ENCODE results near the gene PLEKHM2. TPM values are rescaled to one million over a fixed set of nuclear protein-coding genes. Genes with fewer than 3 reads are reported as not detected.

Gene PLEKHM2
- polyA plus RNA-seq, 1 donor, result 41.7 TPM

GRCh38 chr1:15738416-15739113, 54.4 kb downstream of the PLEKHM2 start:
- DNase-seq, result no peak

DNA sequence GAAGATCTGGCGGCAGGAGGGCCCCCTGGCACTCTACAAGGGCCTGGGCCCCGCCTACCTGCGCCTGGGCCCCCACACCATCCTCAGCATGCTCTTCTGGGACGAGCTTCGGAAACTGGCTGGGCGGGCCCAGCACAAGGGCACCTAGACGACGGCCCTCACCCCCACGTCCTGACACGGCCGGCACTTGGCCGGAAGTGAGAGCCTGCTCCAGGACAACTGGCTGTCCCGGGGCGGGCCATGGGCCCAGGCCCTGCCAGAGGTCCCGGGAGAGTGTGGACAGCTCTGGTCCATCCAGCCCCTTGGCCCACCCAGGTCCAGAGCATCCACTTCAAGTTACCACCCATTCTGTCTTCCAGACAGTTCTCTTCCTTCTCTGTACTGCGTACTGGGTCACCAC, 55.1 kb downstream of the PLEKHM2 start:
- DNase-seq, result no peak

DNA sequence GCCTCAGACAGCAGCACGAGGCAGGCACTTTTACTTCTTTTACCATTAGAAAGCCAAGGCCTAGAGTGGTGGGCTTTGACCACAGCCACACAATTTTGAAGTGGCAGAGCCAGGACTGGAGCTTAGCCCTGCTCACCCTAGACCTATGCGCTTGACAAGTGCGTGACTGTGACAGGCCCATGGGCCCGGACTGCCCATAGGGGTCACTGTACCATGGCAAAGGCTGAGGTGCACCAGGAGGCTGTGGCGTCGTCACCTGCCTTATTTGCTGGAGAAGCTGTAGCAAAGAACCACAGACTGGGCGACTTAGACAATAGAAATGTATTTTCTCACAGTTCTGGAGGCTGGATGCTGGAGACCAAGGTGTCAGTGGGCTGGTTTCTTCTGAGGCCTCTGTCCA, 55.6 kb downstream of the PLEKHM2 start:
- no peak for DNase-seq

DNA sequence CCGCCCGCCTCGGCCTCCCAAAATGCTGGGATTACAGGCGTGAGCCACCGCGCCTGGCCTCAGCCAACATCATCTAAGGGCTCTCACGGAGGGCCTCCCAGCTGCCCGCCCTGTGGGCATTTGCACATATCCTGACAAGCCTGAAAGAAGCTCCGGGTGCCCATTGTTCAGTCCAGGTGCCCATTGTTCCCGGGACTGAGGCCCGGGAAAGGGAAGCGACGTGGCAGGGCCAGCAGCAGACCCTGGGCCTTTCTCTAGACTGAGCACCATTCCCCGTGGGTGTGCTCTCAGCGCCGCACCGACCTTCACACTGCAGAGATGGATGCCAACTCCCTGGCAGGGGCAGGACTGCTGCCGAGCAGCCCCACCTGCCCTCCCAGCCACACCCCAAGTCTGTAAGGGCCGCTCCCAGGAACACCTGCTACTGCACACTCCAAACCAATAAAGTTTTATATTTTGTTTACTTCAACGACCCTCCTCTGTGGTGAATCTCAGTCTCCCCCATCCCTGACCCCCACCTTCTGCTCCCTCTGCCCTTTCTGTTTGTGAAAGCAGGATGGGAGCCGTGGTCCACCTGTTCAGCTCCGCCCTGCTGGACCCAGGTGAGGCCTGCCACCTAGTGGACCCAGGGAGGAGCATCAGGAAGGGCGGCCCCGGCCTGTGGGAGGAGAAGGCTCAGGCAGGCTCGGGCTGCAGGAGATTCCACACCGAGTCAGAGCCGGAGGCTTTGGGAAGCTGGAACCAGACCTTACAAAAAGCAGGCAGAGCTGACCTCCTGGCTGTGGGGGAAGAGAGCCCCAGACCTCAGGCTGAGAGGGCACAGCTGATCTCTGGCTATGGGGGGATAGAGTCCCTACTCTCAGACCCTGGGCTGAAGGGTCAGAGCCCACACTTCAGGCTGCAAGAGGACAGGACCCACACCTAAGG, 57.1 kb downstream of the PLEKHM2 start:
- peak; percentile 77 for DNase-seq

GRCh38 chr1:15742339-15742801, 58.2 kb downstream of the PLEKHM2 start, which contains the start of gene TMEM82:
TSS of gene TMEM82 (plus strand) at chr1:15742499. CDS start at chr1:15742560, 61 bp downstream.
- no peak for DNase-seq

DNA sequence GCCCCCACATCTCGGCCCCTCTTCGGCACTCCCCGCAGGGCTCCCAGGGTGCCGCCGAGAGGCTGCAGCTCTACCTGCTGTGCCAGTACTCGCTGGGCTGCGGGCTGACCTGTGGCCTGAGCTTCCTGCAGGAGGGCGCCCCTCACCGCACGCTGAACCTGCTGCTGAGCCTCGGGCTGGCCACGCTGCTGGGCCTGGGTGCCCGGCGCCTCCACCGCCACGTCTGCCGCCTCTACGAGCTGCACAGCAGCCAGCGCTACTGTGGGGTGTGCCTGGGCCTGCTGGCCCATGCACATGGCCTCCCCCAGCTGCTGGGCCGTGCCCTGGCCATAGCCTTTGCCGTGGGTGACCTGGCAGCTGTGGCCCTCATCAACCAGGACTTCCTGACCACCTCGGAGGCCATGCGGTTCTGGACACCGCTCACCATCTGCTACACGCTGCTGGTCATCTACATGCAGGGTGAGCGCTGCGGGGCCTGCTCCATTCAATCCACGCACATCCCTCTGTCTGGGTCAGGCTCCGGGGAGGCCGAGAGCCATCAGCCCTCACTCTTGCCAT, 60.1 kb downstream of the PLEKHM2 start:
- DNase-seq, result no peak

DNA sequence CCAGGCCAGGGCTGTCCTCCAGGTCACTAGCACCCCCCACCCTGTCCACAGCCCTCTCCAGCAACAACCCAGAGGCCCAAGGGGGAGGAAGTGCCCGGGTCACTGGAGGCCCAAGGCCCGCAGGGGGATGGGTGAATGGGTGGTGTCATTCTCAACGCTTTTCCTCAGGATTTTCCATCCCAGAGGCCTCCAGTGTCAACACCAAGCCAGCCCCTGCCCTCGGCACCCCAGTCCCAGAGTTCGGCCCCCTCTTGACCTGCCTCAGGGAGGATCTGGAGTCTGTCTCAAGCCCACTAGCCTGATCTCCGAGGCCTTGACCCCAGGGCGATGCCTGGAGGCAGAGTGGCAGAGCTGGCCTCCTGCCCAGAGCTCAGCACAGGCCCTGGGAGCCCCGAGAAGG, 63.3 kb downstream of the PLEKHM2 start:
- DNase-seq, result no peak

DNA sequence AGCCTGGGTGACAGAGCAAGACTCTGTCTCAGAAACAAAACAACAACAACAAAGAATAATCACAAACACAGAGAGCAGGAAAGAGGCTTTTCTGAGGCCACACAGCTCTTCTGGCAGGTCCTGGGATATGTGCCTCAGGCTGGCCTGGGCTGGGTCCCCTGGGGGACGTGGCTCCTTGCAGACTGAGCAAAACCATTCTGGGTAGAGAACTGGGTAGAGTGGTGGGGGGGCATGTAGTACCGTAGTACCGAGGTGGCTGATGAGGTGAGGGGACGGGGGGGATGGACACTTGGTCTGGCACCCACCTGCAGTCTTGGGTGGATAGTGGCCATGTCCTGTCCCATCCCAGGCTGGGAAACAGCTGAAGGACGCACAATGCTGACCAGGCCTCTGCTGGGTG, 64.1 kb downstream of the PLEKHM2 start:
- no peak for DNase-seq

DNA sequence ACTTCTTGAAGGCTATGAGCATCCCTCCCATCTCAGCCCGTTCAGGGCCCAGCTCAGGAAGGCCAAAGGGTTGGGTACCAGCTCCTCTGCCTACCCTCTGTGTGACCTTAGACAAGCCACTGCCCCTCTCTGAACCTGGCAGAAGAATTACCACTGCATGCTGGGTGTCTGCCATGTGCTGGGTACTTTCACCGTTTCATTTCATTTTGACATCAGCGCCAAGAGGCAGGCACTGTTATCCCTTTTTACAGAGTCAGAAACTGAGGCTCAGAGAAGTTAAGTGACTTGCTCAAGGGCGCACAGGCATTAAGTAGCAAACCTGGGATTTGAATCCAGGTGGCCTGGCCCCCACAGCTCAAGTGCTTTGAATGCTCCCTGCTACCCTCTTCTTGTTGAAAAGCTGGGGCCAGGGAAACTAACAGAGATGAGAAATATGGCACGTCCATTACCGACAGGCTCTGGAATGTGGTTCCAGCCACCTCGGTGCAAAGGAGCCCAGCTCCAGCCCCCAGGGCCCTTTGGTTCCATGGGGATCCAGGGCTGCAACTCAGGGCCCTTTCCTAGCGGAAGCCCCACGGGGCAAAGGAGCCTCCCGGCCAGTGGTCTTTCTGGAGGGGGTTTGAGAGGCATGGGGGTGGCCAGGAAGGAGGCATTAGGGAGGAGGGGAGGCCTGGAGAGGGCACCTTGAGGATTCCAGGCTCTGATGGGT, 64.7 kb downstream of the PLEKHM2 start:
- no peak for DNase-seq

GRCh38 chr1:15749399-15750291, 65.5 kb downstream of the PLEKHM2 start:
- no peak for DNase-seq

GRCh38 chr1:15750924-15751323, 66.8 kb downstream of the PLEKHM2 start:
- no peak for DNase-seq

- DNase-seq, result no peak
Observed at GRCh38 chr1:15751717-15752116, 67.6 kb downstream of the PLEKHM2 start.

DNA sequence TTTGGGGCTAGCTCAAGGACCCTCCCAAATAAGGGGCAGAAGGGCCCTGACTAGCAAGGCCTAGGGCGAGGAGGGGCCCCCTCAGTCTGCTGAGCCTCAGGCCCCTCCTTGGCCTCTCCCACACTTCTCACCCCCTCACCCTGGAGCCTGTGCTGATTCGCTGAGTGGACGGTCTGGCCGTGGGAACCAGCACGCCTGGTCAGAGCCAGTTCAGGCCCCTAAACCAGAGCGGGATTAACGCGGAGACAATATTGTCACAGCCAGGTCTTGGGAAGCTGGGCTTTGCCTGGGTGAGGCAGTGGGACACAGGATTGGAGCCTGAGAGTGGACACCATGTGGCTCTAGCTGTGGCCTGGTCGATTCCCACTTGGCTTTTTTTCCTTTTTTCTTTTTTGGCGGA, 69.7 kb downstream of the PLEKHM2 start:
- peak; percentile 15 for DNase-seq

DNA sequence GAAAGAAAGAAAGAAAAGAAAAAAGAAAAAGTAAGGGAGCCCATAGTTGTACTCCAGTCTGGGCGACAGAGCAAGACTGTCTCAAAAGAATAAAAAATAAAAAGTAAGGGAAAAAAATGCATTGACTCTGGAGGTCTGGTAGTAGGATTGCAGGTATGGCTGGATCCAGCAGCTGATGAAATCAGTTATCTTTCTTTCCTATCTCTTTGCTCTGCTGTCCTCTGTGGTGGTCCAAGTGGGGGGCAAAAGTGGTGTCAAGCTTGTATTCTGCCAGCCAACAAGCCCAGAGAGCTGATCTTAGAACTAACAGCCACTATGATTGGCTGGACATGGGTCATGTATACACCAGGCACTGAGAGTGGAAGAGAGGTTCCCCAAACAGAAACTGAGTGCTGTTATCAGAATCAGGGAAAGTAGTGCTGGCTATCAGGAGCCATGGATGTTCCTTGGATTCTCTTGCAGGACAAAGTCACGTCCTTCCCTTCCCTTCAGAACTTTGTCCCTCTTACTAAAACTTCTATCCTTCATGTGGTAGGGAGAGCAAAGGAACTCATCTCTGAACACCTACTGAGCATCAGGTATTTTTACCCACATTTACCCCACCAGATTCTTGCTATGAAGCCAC, 71.0 kb downstream of the PLEKHM2 start:
- DNase-seq, result no peak

- DNase-seq, result no peak
Observed at GRCh38 chr1:15755646-15756040, 71.5 kb downstream of the PLEKHM2 start.

- DNase-seq, result no peak
Observed at GRCh38 chr1:15756143-15757015, 72.3 kb downstream of the PLEKHM2 start.

- DNase-seq, result no peak
Observed at GRCh38 chr1:15757016-15757543, 73.0 kb downstream of the PLEKHM2 start.

GRCh38 chr1:15757575-15758342, 73.6 kb downstream of the PLEKHM2 start:
- DNase-seq, result peak; percentile 45

Measured in left kidney (tissue), 2 donors.